HUDEP-2 (cell line): ENCODE results near the gene NCAPG.

ENCODE experiments used
- DNase-seq, 76 experiments: peaks; one replicate each; lab custom pipeline; 2025; ENCODE audit not compliant: unreplicated experiment in 76 of 76; lab: John Stamatoyannopoulos, UW

NCAPG gene

GRCh38 chr4:17865866-17866363, 55.1 kb downstream of the NCAPG start:
- no peak for DNase-seq

DNA sequence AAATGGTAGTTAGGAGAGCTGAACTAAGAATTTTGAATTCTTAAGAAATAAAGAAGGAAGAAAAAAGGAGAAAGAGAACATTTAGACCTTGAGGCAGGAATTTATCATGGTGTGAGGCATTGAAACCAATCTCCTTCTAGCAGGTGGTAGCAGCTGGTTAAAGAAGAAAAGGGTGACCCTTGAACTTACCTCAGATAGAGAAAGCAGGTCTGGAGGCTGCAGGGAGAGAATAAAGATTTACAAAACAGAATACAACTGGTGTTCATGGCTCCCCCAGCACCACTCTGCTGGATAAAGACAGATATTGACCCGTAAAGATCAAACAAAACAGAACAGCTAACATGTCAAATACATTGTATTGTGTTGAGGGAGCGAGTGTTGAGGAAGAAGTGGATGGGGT, 56.0 kb downstream of the NCAPG start:
- no peak for DNase-seq

DNA sequence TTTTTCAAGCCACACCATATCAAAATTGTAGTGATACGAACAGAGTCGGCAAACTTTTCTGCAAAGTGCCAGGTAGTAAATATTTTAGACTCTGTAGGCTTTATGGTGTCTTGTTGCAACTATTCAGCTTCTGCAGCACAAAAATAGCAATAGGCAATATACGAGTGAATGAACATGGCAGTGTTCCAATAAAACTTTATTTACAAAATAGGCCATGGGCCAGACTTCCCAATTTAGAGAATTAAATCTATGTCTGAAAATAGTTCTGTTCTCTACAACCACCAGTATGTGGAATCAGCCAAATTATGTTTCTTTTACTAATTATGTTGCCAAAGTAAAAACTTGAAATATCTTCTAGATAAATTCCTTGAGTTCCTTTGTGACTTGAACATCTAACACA, 56.5 kb downstream of the NCAPG start:
- DNase-seq, result no peak

DNA sequence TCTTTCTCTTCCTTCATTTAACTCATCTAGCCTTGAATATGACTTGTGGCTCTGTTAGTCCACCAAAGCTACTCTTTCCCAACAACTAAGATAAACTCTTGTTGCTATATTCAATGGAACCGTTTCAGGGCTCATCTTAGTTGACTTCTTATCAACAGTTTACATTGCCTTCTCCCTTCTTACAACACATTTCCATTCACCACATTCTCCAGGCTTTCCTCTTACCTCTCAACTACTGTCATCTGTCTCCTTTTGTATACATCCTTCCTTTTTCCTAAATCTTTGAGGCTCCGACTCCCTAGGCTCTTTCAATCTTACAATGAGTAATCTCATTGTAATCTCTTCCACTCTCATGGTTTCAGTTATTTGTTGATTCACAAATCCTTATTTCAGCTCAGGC, 58.5 kb downstream of the NCAPG start:
- DNase-seq, result no peak

DNA sequence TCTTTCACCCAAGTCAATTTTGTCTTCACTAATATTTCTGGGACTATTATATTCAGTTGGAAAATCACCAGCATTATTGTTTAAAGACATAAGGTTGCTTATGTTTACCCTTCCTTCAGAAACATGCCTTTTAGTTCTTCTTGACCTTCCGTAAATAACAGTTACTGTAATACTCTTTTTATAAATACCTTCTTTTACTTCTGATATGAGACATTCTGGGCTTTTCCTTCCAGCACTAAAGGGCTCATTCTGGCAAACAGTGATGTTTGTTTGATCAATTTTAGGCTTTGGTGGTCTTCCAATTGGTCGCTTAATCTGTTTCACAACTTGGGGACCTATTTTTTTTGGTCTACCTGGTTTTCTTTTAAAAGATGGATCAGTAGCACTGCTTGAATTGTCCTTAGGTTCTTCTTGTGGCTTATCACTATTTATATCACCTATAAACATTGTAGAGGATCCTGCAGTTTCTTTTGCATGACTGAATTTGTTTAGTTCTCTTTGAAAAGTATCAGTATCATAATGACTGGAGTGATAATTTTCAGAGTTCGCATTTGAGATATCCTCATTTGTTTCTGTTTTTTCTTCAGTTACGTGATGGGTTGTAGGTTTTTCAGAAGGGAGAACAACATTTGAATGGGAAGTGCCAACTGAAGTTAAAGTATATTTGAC, 64.8 kb downstream of the NCAPG start:
- no peak for DNase-seq

GRCh38 chr4:17876943-17877342, 66.2 kb downstream of the NCAPG start:
- DNase-seq, result no peak

GRCh38 chr4:17877661-17878060, 66.9 kb downstream of the NCAPG start:
- DNase-seq, result no peak

GRCh38 chr4:17884063-17884462, 73.3 kb downstream of the NCAPG start:
- DNase-seq, result no peak

GRCh38 chr4:17884511-17884910, 73.7 kb downstream of the NCAPG start:
- no peak for DNase-seq

- no peak for DNase-seq
Observed at GRCh38 chr4:17889692-17890091, 78.9 kb downstream of the NCAPG start.

DNA sequence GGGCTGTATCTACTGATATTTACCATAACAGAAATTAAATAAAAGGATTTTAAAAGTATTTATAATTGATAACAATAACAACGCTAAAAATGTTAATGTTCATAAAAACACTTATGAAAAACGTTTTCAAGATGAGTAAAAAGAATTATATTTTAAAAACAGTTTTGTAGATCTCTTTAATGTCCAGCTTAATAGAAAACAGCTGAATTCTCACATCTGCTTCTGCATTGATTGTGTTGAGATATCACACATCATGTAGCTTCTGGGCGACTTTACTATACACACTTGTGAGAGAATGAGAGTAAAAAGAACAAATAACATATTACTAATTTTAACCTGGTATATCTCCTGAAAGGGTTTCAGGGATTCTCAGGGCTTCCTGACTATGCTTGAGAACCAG, 83.6 kb downstream of the NCAPG start:
- no peak for DNase-seq
